ENCODE measurements around the gene ZNF197.
"Not testable (repeated sequence)": the region's sequence is repeated elsewhere in the genome, so short reads cannot be mapped to it uniquely, and the experiment has no call there.

ZNF197 gene

DNA sequence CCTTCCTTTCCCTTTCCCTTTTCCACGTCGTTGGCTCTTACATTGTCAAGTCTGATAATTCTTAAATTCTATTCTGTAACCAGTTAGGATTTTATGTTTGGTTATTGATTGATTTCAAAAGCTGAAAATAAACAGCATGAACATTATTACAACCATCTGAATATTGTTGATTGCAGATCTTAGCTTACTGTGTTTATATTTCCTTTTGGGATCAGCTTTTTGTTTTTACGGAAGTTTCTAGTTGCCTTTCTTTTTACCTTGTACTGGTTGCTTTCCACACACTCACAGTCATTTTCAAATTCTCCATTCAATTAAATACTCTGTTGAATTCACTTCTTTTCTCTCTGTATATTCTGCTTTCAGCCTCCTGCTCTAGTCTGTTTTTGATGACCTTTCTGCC, 40.3 kb downstream of the ZNF197 start:
- DNase-seq, result no peak

DNA sequence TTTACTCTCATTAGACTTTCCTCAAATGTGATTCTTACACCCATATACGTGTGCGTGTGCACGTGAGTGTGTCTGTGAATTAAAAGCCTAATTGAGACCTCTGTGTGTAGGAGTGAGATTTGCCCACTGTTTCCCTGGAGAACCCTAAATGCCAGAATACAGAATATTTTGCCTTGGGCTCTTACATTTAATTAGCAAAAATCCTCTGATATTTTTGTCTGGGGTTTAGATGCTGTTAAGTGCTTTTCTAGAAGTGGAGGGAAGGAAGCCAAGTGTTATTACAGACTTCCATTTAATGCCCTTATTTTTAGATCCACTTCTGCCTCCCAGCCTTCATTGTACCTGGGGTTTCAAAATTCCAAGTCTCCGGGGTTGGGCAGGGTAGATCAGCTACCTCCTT, 41.5 kb downstream of the ZNF197 start:
- no peak for DNase-seq

DNA sequence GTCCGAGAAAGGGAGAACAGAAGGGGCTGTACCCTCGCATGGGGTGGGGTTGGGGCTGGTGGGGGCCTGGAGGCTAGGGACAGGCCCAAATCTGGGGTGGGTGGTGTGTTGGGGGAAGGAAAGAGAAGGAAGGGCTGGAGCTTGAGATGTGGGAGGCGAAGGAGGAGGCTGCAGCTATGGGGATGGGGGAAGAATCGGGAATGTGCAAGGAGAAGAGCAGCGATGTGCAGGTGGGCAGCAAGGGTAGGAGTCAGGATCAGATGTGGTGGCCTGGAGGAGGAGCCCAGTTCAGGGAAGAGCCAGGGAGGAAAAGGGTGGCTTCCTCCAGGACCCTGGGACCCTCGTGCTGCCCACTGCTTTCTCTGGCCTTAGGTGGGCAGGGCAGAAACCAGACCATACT, 44.9 kb downstream of the ZNF197 start:
- no peak for DNase-seq

- not testable (repeated sequence) for DNase-seq
Measured at GRCh38 chr3:44673466-44673865, 48.6 kb downstream of the ZNF197 start.

GRCh38 chr3:44674211-44674610, 49.4 kb downstream of the ZNF197 start:
- no peak for DNase-seq

DNA sequence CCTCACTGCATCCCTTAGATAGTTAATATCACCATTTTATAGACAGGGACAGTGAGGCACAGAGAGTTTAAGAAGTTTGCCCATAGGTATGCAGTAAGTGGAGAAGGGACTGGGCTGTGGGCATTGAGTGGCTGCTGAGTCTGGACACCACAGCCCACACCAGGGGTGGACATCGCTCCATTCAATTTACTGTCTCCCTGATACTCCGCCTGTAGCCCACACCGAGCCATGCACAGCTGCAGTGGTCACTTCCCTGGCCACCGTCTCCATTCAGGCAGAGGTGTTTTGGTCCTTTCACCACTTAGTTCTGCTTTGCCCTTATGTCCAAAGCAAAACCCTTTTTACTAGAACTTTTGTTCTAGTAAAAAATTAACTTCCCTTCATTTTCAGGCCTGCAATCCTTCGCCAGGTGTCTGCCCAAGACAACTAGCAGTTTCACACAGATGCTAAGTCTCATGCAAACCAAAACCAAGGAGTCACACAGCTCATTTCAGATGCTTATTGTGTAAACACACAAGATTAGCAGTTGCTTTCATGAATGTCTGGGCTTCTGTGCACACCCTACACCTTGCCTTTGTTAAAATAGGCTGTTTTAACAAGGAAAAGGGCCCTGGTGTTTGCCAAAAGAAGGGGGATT, 53.8 kb downstream of the ZNF197 start:
- DNase-seq, result no peak

DNA sequence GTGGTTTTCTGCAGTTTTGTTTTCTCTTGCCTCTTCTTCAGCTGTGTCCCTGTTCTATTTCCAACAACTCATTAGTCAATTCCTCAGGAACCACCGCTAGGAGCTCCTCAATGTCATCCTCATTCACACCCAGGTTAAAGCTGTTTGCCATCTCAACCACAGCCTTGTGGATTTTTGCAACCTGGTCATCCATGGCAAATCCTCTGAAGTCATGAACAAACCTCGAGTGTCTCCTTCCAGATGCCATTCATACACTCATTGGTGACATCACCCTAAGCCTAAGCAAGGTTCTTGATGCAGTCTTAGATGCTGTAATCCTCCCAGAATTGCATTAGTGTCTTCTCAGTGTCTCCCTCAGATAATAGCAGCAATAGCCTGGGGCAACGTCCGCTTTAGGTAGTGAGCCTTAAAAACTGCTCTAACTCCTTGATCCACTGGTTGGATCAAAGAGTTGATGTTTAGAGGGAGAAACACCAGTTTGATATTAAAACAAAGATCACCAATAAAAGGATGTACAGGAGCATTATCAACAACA, 56.2 kb downstream of the ZNF197 start:
- DNase-seq, result no peak

DNA sequence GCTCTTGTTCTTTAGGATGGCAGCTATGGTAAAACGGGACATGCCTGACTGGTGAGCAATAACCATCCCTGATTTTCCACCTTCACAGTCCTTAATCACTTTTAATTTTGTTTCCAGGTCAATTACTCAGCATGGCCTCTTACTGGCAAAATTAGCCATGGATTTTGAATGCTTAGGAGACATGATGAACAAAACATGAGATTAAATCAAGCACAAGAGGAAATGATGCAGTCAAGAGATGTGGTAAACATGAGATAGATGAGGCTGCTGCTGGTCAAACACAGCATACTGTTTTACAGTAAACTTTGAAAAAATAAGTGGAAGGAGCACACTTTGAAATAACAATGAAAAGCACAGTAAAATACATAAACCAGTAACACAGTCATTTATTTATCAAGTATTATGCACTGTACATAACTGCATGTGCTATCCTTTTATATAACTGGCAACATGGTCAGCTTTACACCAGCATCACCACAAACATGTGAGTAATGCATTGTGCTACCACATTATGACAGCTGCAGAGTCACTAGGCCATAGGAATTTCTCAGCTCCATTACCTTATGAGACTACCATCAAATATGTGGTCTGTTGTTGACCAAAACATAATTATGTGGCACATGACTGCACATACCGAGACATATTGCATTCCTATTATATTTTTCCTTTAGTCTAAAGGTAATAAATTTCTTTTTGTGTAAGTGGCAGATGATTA, 57.5 kb downstream of the ZNF197 start:
- DNase-seq, result no peak

DNA sequence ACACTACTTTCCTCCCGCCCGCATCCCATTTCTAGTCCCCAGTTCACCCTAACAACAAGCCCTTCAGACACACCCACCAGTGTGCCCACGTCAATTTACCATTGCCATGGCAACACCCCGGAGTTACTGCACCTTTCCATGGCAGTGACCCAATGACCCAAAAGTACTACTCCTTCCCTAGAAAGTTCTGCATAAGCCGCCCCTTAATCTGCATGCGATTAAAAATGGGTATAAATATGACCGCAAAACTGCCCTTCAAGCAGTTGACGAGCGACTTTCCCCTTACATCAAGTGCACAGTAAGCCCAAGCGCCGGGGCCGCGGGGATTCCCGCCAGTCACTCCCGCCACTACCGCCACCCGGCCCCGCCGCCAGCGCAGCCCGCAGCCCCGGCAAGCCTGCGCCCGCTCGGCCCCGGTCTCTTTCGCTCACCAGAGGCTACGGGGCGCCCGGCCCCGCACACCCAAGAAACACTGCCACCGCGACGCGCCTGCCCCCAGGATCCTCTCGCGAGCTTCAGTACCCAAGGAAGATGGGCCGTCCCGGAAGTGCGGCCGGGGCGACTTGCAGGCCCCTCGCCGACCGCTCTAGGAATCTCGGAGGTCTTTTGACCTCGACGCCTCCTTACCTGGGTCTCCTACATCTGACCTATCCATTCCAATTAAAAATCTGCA, 60.4 kb downstream of the ZNF197 start:
- DNase-seq, result peak; percentile 79

- no peak for DNase-seq
Measured at GRCh38 chr3:44687898-44688297, 63.1 kb downstream of the ZNF197 start.

Measured in activated CD8-positive, alpha-beta memory T cell treated with anti-CD3 and anti-CD28 coated beads, Interleukin-2, amount 50 U/mL, for 48 hours (primary cell).